SH-SY5Y (cell line): Measurements from ENCODE around the gene LRRC55.

Experiments
- GATA2 ChIP-seq: IDR thresholded peaks from 2 replicates; pipeline ENCODE4 v1.6.1; 2011; ENCODE audit warnings: mild to moderate bottlenecking, low read depth, low read length
- GATA3 ChIP-seq: IDR thresholded peaks from 2 replicates; pipeline ENCODE4 v1.6.1; 2011; ENCODE audit warnings: low read depth, mild to moderate bottlenecking, low read length, moderate library complexity

GRCh38 chr11:57163160-57163868 is 18.4 kb upstream of the LRRC55 start:
- TF ChIP-seq GATA2 (no peak), GATA3 (no peak)
